ENCODE data around the gene TOR3A.

Gene TOR3A

DNA sequence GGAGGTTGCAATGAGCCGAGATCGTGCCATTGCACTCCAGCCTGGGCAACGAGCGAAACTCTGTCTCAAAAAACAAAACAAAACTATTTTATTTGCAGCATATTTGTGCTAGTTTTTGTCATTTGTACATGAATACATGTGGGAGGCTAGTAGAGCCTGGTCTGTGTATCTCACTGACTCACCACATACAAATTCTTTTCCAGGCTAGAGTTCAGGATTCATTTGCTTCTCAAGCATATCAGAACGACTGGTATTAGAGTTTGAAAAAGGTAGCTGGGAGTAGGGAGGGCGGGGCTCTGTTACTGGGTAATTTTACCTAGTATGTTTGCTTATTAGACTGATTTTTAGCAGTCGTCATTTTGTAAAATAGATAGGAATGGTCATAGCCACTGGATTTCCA is 4.5 kb upstream of the TOR3A start:
- TF ChIP-seq, protein P1, sequence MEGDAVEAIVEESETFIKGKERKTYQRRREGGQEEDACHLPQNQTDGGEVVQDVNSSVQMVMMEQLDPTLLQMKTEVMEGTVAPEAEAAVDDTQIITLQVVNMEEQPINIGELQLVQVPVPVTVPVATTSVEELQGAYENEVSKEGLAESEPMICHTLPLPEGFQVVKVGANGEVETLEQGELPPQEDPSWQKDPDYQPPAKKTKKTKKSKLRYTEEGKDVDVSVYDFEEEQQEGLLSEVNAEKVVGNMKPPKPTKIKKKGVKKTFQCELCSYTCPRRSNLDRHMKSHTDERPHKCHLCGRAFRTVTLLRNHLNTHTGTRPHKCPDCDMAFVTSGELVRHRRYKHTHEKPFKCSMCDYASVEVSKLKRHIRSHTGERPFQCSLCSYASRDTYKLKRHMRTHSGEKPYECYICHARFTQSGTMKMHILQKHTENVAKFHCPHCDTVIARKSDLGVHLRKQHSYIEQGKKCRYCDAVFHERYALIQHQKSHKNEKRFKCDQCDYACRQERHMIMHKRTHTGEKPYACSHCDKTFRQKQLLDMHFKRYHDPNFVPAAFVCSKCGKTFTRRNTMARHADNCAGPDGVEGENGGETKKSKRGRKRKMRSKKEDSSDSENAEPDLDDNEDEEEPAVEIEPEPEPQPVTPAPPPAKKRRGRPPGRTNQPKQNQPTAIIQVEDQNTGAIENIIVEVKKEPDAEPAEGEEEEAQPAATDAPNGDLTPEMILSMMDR (IDR thresholded peaks at IDR 0.05; ENCODE audit: low read depth, low read length, missing control alignments), result no peak
- no peak overlapping the region for H3K4me3 ChIP-seq (ENCODE audit: low read depth, low read length)
- in situ Hi-C loops (cut with HindIII; ENCODE audit: low sequenced_read_pairs), result no loop called here
- DNase-seq (ENCODE audit: low read depth), result no peak

DNA sequence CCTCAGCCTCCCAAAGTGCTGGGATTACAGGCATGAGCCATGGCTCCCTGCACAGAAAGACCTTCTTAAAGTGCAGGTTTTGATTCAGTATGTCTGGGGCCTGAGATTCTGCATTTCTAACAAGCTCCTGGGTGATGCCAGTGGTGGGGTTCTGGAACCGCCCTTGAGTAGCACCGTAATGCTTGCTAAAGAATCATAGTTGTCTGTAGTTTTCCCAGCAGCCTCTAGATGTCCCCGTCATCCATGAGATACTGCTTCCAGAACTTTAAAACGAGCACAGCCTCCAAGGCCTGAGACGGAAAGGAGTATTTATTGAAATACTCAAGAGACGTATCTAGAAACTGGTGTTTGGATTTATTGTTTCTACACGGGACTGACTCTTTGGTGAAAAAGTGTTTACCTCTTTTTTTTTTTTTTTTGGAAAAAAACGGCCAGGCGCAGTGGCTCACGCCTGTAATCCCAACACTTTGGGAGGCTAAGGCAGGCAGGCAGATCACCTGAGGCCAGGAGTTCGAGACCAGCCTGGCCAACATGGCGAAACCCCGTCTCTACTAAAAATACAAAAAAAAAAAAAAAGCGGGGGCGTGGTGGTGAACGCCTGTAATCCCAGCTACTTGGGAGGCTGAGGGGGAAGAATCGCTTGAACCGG is 2.6 kb upstream of the TOR3A start:
- in situ Hi-C loops (cut with HindIII; ENCODE audit: low sequenced_read_pairs), result no loop called here
- DNase-seq (ENCODE audit: low read depth), result peak; percentile 70
- TF ChIP-seq, protein P1 (IDR thresholded peaks at IDR 0.05; ENCODE audit: low read depth, low read length, missing control alignments), result peak; percentile 79
- H3K4me3 ChIP-seq (ENCODE audit: low read depth, low read length), result no peak overlapping the region

DNA sequence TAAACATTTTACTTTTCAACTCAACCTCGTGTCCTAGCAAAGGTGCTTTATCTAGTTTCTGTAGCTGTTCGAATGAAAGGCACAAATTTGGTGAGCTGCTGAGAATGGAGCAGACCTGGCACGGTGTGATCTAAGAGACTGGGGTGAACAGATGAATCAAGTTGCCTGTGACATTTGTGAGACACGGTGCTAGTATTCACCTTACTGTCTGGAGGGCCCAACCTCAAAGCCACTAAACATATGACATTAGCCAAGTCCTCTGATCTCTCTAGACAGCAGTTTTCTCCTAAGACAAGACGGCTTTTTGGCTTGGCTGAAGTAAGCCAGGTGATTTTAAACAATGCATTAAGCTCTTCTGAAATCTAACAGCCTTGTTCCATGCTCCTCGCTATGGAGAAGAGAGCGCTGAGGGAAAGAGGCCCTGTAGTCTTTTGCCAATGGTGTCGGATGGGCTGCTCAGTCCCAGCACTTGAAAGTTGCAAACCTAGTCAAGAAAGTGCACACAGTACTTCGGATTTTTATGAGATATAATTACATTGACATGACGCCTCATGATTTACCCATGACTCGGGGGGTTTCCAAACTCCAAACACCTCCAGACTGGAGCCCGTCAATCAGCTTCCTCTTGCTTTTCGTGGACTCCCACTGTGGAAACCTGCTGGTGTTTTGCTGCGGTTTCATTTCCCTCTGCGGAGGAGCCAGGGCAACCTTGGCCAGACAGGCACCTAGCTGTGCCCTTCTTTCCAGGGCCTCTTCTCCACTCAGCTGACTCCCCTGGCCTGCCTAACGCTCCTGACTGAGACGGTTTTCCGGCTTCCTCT is 794 bp upstream of the TOR3A start:
- no peak for DNase-seq (ENCODE audit: low read depth)
- TF ChIP-seq, protein P1 (IDR thresholded peaks at IDR 0.05; ENCODE audit: low read depth, low read length, missing control alignments), result no peak
- in situ Hi-C loops (cut with HindIII; ENCODE audit: low sequenced_read_pairs), result no loop called here
- peak overlapping the region; percentile 65 for H3K4me3 ChIP-seq (ENCODE audit: low read depth, low read length)

DNA sequence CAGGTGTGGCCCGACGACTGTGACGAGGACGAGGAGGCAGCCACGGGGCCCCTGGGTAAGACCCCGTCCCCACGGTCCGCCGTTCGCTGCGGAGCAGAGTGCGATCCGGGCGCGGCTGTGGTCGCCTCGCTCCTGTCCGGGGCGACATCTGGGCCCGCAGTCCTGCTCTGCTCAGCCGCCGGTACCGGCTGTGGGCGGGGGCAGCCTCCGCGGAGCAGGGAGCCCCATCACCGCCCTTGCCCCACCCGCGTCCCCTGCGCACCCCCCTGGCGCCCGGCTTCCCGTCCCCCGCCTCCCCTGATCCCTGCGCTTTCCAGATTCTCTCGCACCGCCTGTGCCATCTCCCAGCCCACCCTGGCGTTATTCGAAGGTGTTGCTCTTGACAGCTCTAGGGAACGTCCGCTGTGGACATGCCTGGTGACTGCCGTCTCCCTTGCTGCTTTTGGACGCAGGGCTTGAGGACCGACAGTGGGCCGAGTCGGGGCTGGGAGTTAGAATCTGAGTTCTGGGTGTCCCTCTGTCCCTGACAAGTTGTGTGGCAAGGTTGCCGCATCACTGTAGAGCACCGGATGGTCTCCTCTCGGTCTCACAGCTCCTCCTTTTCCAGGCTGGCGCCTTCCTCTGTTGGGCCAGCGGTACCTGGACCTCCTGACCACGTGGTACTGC is 596 bp downstream of the TOR3A start:
- no peak for DNase-seq (ENCODE audit: low read depth)
- in situ Hi-C loops (cut with HindIII; ENCODE audit: low sequenced_read_pairs), result no loop called here
- H3K4me3 ChIP-seq (ENCODE audit: low read depth, low read length), result peak overlapping the region; percentile 65
- TF ChIP-seq, protein P1 (IDR thresholded peaks at IDR 0.05; ENCODE audit: low read depth, low read length, missing control alignments), result no peak

DNA sequence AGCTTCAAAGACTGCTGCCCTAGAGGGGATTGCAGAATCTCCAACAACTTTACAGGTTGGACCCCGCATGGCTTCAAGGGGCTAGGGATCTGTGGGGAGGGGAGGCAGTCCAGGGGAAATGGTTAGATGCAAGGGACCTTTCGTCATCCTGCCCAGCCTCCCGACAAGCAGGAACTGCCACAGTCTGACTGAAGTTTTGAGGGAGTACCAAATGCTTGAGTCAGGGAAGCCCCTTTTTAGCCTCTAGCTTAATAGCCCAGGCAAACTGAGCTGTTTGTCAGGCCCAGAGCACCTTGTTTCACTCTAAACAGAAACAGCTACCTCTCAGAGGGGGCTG is 1.1 kb downstream of the TOR3A start:
- in situ Hi-C loops (cut with HindIII; ENCODE audit: low sequenced_read_pairs), result no loop called here
- TF ChIP-seq, protein P1 (IDR thresholded peaks at IDR 0.05; ENCODE audit: low read depth, low read length, missing control alignments), result no peak
- no peak for DNase-seq (ENCODE audit: low read depth)
- H3K4me3 ChIP-seq (ENCODE audit: low read depth, low read length), result peak overlapping the region; percentile 65

DNA sequence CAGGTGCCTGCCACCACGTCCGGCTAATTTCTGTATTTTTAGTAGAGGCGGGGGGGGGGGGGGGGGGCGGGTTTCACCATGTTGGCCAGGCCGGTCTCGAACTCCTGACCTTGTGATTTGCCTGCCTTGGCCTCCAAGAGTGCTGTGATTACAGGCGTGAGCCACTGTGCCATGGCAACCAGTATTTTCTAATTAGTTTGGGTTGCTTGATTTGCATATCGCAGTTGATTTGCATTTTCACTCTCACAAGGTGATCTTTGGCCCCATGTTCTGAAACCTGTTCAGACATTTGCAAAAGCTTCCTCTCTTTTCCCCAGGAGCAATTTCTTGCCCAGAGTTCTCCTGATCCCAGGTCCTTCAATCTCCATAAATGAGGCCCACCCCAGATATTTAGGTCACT is 1.7 kb downstream of the TOR3A start:
- H3K4me3 ChIP-seq (ENCODE audit: low read depth, low read length), result no peak overlapping the region
- TF ChIP-seq, protein P1 (IDR thresholded peaks at IDR 0.05; ENCODE audit: low read depth, low read length, missing control alignments), result no peak
- in situ Hi-C loops (cut with HindIII; ENCODE audit: low sequenced_read_pairs), result no loop called here
- DNase-seq (ENCODE audit: low read depth), result no peak

Data from astrocyte of the cerebellum (primary cell).